HG02678 (cell line): Measurements from ENCODE around the gene SMTNL2.

Experiments
- ATAC-seq: cut with Tn5 transposase; IDR thresholded peaks from one replicate; pipeline ENCODE4 v1.9.1; 2021; ENCODE audit warnings: mild to moderate bottlenecking, moderate library complexity; ENCODE audit not compliant: unreplicated experiment

SMTNL2 gene

GRCh38 chr17:4584101-4584916 lies at the start of gene SMTNL2:
Gene SMTNL2, plus strand, starts transcription at chr17:4584529. Its CDS starts 77 bp downstream, at chr17:4584606.
- ATAC-seq, result no peak

DNA sequence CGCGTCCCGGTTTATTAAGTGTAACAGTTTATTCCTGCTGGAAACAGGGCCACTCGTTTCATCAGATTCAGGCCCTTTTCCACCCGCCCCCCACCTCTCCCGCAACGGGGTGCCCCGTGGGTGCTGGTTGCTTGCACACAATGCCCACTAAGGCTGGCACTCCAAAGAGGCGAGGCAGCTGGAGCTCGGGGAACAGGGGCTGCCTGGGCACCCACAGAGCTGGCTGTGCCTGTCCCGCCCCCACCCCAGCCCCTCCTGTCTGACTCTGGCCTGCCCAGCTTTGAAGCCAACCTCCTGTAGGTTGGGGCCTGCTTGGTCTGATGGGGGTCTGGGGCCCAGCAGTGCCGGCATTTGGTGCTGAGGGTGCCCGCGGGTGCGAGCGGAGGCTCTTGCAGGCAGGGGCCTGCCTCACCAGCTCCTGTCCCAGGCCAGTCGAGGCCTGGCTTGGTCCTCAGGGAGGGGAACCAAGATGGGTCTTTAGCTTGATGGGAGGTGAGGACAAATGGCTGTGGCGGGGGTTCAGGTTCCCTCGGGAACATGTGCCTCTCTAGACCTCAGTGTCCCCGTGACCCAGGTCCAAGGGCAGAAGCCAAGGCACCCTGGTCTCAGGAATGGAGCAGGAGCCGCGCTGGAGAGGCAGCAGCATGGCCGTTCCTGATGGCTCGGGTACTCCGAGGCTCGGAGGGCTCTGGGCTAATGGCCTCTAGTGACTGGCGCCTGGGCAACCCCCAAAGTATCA lies 49.2 kb upstream of the SMTNL2 start:
- ATAC-seq, result no peak

GRCh38 chr17:4535667-4536258 lies 48.6 kb upstream of the SMTNL2 start:
- ATAC-seq, result no peak

DNA sequence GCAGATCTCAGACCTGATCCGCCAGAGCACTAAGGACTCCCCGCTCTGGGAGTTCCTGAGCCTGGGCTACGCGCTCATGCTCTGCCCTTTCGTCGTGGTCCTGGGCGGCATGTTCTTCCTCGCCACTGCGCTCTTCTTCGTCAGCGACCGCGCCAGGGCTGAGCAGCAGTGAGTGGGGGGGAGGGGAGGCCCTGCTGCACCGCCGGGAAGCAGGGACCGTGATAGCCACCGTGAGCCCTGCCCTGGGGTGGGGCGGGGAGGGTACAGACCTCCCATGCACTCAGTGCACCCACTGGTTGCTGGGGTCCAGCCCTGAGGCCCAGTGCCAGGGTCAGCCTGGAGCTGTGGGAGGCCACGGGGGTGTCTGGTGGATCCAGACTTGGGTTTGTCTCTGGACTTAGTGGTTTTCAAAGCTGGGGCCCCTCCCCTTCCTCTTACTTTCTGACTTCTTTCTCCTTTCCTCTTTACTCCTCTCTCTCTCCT lies 48.0 kb upstream of the SMTNL2 start:
- ATAC-seq, result no peak

GRCh38 chr17:4536742-4537411 lies 47.5 kb upstream of the SMTNL2 start:
- ATAC-seq, result no peak

DNA sequence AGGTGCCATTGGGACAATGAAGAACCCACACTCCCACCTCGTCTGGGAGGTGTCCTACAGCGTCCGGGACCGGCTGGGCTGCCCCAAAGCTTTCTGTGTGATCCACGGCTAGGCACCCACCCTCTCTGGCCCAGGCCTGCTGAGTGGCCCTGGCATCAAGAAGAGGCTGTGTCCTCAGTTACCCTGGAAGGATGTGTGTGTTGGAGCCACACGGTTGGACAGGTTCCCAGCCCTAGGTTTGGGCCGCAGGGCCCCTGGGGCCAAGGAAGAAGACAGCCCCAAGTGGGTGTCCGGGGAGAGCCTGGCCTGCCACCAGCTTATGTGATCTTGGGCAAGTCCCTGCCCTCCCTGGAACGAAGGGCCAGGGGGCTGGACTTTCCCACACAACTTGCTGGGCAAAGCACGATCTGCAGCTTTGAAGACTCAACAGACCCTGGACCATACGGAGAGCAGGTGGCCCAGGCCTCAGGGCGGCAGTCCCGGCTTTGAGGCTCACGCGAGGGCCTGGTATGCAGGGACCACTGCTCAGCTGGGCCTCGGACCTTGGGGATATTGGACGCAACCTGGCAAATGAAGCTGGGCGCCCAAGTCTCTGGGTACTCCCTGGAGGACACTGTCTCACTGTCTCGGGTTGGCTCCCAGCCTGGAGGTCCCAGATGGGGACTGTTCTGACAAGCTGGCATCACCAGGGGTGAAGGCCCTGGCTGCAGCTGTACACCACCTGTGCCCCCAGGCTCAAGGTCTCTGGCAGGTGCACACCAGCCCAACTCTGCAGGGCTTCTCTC lies 46.7 kb upstream of the SMTNL2 start:
- ATAC-seq, result no peak

DNA sequence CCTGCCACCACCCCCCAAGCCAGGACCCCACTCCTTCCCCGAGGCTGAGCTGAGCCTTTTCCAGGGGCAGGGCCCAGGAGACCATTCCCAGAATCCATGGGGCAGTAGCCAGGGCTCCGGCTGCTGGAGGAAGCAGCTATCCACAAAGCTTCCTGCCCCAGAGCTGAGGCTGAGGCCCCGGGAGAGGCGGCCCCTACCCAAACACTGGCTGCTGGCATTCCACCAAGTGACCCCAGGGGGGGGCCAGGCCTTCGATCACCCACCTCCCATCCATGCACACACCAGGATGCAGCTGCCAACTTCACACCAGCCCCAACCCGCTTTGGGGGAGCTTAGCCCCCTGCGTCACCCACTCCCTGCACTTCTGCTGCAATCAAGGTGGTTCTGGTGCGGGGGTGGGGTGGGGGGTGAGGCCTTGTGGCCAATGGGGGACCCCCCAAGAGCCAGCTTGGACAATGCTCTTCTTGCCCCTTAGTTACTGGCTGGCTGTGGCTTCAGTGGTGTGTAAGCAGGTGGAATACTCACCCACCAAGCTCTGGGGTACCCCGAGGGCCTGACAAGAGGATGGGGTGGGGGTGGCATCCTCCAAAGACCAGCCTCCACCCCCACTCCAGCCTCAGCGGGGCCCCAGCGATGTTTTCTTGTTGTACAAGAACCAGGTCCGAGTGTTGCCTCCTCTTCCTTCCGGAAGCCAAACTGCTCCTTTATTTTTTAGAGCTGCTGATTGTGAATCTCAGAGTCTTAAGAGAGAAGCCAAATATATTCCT lies 45.9 kb upstream of the SMTNL2 start:
- no peak for ATAC-seq

DNA sequence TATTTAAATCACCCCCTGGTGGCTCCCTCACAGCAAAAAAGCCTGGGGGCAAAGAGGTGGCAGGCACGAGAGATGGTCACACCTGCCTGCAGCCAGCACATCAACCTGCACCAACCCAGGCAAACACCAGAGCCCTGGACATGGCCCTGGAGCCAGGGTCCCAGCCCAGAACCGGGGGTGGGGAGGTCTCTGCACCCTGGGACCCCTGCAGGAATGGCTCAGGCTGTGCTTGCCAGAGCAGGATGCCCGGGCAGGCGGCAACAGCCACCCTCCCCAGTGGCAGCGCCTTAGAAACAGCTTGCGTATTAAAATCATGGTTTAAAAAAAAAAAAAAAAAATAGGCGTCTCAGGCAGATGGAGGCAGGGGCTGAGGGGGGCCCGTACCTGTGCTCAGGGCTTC lies 45.3 kb upstream of the SMTNL2 start:
- no peak for ATAC-seq

DNA sequence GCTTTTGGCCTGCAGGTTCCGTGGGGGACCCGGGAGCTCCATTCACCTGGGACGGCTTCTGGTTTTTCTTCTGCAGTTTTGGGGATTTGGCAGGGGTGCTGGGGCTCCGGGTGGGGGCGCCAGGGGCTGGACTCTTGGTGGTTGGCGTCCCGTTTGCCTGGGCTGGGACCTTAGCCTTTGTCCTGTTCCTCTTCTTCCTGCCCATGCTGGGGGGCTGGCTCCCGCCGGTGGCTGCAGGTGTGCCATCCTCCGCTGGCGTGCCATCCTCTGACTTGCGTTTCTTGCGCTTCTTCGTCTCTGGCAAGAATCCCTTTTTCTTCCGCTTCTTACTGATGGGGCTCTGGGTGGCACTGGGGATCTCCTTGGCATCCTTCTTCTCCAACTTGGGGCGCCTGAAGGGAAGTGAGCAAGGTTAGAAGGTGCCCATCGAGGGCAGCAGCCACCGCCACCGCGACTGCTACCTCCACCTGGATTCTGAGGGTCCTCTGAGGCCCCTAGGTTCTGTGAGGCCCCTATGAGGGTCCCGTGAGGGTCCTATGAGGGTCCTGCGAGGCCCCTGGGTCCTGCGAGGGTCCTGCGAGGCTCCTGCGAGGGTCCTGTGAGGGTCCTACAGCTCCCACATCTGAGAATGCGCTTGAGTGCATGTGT lies 44.6 kb upstream of the SMTNL2 start:
- no peak for ATAC-seq

DNA sequence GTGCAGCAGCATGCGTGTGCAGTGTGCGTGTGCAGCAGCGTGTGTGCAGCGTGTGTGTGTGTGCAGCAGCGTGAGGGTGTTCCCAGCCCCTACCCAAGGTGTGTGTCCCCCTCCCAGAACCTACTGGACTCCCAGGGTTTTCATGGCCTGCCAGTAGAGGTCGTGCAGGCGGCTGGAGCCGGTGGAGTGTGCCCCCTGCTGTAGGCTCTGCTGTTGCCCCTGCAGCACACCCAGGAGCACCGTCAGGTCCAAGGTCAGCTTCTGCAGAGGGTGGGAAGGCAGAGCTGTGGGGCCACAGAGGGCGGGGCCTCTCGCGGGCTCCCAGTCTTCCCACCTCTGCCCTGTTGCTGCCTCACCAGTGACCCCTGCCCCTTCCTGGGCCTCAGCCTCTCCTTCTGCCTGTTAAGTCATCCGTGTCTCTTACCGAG lies 44.1 kb upstream of the SMTNL2 start:
- no peak for ATAC-seq

DNA sequence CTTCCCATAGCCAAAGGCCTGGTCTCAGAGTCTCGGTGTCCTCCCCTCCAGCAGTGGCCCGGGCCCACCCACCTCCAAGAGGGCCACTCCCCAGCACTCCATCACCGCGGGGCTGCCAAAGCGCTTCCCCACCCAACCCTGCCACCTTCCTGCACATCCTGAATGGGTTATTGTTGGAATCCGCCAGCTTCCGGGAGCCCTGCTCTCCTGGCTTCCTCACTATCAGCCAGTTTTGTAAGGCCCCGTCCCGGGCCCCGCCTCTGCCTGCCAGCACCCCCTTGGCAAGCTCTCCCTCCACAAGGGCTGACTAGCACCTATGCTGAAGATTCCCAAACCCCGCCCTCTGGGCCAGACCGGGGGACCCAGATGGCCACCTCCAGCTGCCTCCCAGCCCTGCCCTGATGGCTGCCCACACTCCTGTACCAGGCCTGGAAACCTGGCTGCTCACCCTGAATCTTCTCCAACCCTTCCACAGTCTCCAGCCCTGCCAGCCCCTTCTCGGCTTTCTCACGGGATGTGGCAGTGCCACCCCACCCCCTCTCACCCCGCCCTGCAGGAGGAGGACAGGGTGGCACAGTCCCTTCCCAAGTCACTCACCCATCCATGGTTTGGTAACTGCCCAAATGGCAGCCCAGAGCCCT lies 43.5 kb upstream of the SMTNL2 start:
- ATAC-seq, result no peak

- no peak for ATAC-seq
Measured at GRCh38 chr17:4541328-4542002, 42.9 kb upstream of the SMTNL2 start.

GRCh38 chr17:4542003-4542725 lies 42.2 kb upstream of the SMTNL2 start:
- no peak for ATAC-seq

- ATAC-seq, result no peak
Measured at GRCh38 chr17:4542726-4543191, 41.6 kb upstream of the SMTNL2 start.

DNA sequence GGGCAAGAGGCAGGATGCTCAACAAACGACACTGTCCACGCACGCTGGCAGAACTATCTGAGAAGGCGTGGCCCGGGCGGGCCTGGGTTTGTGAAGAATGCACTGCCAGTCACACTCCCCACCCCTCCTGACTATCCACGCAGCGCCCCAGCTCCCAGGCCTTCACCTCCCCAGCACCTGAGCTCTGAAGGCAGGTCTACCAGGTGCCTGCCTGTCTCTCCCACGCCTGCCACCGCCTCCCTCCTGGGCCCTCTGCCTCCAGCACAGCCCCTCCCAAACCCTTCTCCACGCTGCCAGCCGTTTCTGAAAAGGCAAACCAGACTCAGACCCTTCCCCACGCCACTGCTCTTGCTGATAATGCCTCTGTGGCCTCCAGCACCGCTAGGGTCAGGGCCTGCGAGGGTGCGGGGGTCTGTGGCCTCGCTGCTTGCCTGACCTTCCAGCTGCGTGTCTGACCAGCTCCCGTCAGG lies 40.7 kb upstream of the SMTNL2 start:
- ATAC-seq, result no peak

GRCh38 chr17:4544135-4544950 lies 40.0 kb upstream of the SMTNL2 start:
- no peak for ATAC-seq

- ATAC-seq, result no peak
Measured at GRCh38 chr17:4544951-4545216, 39.4 kb upstream of the SMTNL2 start.
